ENCODE results near the gene EPN2. TPM values are rescaled to one million over a fixed set of nuclear protein-coding genes. Genes with fewer than 3 reads are reported as not detected.

Gene EPN2
- total RNA-seq, 4 donors from 2014 or later: 21.8 to 32.3 (median 24.7) TPM

DNA sequence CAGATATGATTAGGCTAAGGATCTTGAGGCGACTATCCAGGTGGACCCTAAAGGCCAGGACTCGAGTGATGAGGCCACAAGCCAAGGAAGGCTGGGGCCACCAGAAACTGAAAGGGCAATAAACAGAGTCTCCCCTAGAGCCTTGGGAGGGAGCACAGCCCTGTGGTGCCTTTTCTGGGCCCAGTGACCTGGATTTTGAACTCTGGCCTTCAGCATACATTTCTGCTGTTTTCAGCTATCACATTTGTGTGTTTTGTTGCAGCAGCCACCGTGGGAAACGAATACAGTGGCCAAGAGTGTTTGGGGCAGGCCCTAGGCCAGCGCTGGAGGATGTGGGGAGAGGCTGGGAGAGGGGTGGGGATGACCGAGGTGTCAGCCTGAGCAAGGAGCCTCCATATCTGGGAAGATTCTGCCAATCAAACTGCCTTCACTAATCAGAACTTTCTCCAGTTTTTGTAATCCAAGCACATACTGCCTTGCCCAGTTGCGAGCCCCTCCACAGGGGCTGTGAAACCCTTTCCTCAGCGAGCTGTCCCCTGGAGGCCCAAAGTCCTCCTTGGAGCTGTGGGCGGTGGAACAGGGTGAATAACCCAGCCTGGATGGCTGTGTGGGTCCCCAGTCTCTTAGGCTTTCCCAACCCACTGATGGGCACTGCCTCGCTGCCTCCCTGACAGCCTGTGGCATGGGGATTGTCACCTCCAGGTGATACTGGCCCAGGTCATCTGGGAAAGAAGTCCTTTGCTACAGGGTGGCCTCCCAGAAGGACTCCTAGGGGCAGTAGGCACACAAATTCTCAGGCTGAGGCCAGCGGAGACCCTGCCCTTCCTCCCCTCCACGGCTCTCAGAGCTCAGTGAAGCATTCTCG, 108.6 kb downstream of the EPN2 start:
- intact Hi-C loops (cut with DNase I): no loop called here
- Histone ChIP-seq H3K36me3 (peaks cover 0 to 6% of the 10 kb centered on the region in 2 donors), H3K27me3 (no peaks in the 10 kb centered on the region), H3K27ac (peak overlapping the region in 2 of 3 donors; percentile 17 to 45), H3K4me1 (peaks cover 0 to 22% of the 10 kb centered on the region in 2 donors), H3K9me3 (no peaks in the 10 kb centered on the region), H3K4me3 (replicated peaks in 1 of 3) (no peak overlapping the region)
- DNase-seq: no peak
- TF ChIP-seq, protein P1, sequence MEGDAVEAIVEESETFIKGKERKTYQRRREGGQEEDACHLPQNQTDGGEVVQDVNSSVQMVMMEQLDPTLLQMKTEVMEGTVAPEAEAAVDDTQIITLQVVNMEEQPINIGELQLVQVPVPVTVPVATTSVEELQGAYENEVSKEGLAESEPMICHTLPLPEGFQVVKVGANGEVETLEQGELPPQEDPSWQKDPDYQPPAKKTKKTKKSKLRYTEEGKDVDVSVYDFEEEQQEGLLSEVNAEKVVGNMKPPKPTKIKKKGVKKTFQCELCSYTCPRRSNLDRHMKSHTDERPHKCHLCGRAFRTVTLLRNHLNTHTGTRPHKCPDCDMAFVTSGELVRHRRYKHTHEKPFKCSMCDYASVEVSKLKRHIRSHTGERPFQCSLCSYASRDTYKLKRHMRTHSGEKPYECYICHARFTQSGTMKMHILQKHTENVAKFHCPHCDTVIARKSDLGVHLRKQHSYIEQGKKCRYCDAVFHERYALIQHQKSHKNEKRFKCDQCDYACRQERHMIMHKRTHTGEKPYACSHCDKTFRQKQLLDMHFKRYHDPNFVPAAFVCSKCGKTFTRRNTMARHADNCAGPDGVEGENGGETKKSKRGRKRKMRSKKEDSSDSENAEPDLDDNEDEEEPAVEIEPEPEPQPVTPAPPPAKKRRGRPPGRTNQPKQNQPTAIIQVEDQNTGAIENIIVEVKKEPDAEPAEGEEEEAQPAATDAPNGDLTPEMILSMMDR (IDR thresholded peaks at IDR 0.05): no peak
- no peak for TF ChIP-seq POLR2A (IDR thresholded peaks at IDR 0.05)
- 85% methylated on average over 8 to 10 of the region's 13 CpGs for WGBS, 2 donors

DNA sequence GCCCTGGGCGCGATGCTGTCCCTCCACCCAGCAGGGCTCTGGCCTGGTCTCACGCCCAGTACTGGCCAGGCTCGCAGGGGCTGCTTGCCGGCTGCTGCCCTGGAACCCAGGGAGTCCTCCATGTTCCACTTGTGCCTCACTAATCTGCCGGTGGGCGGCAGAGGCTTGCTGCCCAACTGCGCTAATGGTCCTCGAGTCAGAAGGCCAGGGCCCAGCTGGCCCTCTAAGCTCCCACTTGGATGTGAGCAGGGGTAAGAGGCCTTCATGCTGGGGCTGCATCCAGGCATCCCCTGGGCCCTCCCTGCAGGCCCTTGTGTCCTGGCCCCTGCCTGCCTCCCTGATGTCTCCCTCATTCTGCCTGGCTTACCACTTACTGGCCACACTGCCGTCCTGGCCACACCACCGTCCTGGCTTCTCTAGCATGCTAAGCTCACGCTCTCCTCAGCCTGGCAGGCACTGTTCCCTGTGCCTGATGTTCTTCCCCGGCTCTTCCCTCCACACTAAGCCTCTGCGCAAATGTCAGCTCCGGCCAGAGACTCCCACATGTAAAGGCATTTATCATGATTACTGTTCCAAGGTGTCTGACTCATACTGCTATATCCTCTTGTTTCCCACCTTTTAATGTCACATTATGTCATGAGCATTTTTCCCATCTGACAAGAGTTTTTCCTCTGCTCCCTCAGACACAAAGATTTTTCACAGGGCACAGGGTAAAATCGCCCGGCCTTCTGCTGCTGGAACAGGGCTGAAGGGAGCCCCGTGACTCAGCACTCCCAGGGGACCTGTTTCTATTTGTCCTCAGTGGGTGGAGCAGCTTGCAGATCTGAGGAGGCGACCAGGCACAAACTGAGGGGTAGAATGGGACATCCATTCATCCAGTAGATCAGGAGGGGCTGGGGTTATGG, 109.4 kb downstream of the EPN2 start:
- DNase-seq: no peak
- Histone ChIP-seq H3K27me3 (no peaks in the 10 kb centered on the region), H3K27ac (peak overlapping the region in 2 of 3 donors; percentile 39 to 45), H3K36me3 (peaks cover 0 to 6% of the 10 kb centered on the region in 2 donors), H3K4me3 (replicated peaks in 1 of 3) (no peak overlapping the region), H3K9me3 (no peaks in the 10 kb centered on the region), H3K4me1 (peaks cover 0 to 22% of the 10 kb centered on the region in 2 donors)
- 63 to 66% methylated on average over 12 to 13 of the region's 19 CpGs for WGBS, 2 donors
- intact Hi-C loops (cut with DNase I): no loop called here
- TF ChIP-seq, protein P1 (IDR thresholded peaks at IDR 0.05): no peak
- TF ChIP-seq POLR2A (IDR thresholded peaks at IDR 0.05): no peak

DNA sequence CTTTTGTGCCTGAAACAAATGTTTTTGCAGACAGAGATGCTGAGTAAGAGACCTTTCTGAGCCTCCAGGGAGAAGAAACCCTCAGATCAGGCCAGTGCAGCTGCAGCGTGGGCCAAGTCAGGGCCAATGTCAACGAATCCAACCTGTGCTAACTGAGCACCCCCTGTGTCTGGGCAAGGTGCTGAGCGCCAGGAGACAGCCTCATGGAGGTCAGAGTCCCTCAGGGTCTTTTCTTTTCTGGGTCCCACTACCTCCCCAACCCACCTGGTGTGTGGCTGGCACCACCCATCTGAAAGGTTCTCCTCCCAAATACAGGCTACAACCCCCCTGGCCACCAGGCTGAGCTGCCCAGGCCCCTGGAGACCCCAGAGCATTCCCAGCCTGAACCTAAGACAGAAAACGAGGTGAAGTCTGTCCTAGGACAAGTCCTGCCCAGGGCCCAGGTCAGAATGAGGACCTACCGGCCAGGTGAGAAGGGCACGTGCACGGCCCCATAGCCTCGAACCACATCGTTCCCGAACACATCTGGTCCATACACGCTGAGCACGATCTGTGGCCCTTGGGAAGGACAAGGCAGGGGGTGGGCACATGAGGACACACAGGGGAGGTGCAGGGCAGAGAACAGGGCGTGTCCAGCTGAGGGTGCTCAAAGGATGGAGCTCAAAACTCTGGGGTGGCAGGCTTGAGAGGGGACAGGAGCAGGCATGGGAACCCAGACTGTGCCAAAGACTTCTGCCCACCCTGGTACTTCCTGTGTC, 110.3 kb downstream of the EPN2 start:
- intact Hi-C loops (cut with DNase I): no loop called here
- no peaks in the 10 kb centered on the region for H3K27me3 ChIP-seq
- peak overlapping the region in 1 of 3 donors; percentile 17 for H3K27ac ChIP-seq

DNA sequence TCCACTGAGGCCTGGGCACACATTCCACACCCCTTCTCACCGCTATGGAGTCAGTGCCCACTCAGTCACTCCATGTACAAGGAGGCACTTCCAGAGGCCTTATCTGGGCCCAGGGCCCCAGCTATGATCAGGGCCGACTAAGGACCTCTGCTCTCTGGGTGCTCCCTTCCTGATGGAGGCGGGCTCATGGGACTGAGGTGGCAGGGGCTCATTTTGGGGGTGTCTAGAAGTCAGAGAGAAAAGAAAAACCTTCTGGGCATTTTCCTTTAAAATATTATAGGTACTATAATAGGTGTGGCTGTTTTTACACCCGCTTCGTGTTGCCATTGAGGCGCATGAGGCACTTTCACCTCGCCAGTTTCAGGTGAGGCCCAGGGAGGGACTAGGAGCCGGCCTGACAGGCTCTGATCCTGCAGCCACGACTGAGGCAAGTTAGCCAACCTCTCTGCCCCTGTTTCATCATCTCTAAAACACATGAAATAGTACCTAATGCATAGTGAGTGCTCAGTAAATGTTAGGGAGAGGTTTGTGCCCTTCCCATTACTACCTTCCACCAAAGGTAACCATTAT, 111.0 kb downstream of the EPN2 start:
- DNase-seq: no peak
- Histone ChIP-seq H3K4me3 (replicated peaks in 1 of 3) (no peak overlapping the region), H3K4me1 (peaks cover 0 to 22% of the 10 kb centered on the region in 2 donors), H3K27me3 (no peaks in the 10 kb centered on the region), H3K9me3 (no peaks in the 10 kb centered on the region), H3K36me3 (peaks cover 0 to 6% of the 10 kb centered on the region in 2 donors), H3K27ac (no peak overlapping the region)
- intact Hi-C loops (cut with DNase I): no loop called here
- 83 to 91% methylated on average over 9 of the region's 9 CpGs for whole genome bisulfite sequencing, 2 donors
- TF ChIP-seq, protein P1 (IDR thresholded peaks at IDR 0.05): no peak
- no peak for TF ChIP-seq POLR2A (IDR thresholded peaks at IDR 0.05)

More for the DNA sequence above, 110.3 kb downstream of the EPN2 start:
- Histone ChIP-seq H3K9me3 (no peaks in the 10 kb centered on the region), H3K4me1 (peaks cover 0 to 22% of the 10 kb centered on the region in 2 donors), H3K4me3 (replicated peaks in 1 of 3) (no peak overlapping the region), H3K36me3 (peaks cover 0 to 6% of the 10 kb centered on the region in 2 donors)
- TF ChIP-seq POLR2A (IDR thresholded peaks at IDR 0.05): no peak
- TF ChIP-seq, protein P1 (IDR thresholded peaks at IDR 0.05): no peak
- 86 to 90% methylated on average over 11 to 13 of the region's 13 CpGs for WGBS, 2 donors
- no peak for DNase-seq

Data from thyroid gland (tissue), 4 donors.